Stimulated activated CD4-positive, alpha-beta T cell treated with anti-CD3 and anti-CD28 coated beads, Interleukin-12 subunit alpha, Interleukin-12 subunit beta, amount 100 ng/mL, for 48 hours (primary cell): ENCODE data around the gene UBE2V1.
"Not testable (repeated sequence)": the region's sequence is repeated elsewhere in the genome, so short reads cannot be mapped to it uniquely, and the experiment has no call there.

Experiments
- DNase-seq, 3 donors: peaks; one replicate each; pipeline ENCODE4 v3.0.0-alpha.2; 2020; ENCODE audit warnings: low read depth in 2 of 3, low spot score in 1 of 3

Gene UBE2V1

GRCh38 chr20:50097843-50098242, 15.1 kb downstream of the UBE2V1 start:
- no peak for DNase-seq

GRCh38 chr20:50096237-50096636, 16.7 kb downstream of the UBE2V1 start:
- DNase-seq = no peak

GRCh38 chr20:50095476-50096078, 17.4 kb downstream of the UBE2V1 start:
- no peak for DNase-seq

GRCh38 chr20:50094522-50094921, 18.4 kb downstream of the UBE2V1 start:
- no peak for DNase-seq

GRCh38 chr20:50093240-50093639, 19.7 kb downstream of the UBE2V1 start:
- no peak for DNase-seq

GRCh38 chr20:50092436-50092835, 20.5 kb downstream of the UBE2V1 start:
- no peak for DNase-seq

GRCh38 chr20:50089787-50090177, 23.2 kb downstream of the UBE2V1 start:
- no peak for DNase-seq

GRCh38 chr20:50089140-50089786, 23.7 kb downstream of the UBE2V1 start:
- no peak for DNase-seq

- DNase-seq = no peak
Measured at GRCh38 chr20:50088022-50088421, 24.9 kb downstream of the UBE2V1 start.

GRCh38 chr20:50085481-50086365, 27.2 kb downstream of the UBE2V1 start:
- peak in 1 of 3 donors; percentile 20 for DNase-seq

- no peak for DNase-seq
Measured at GRCh38 chr20:50085146-50085480, 27.8 kb downstream of the UBE2V1 start.

- no peak for DNase-seq
Measured at GRCh38 chr20:50083034-50083433, 29.9 kb downstream of the UBE2V1 start.

- DNase-seq = not testable (repeated sequence)
Measured at GRCh38 chr20:50082056-50082455, 30.9 kb downstream of the UBE2V1 start.

- DNase-seq = no peak
Measured at GRCh38 chr20:50077818-50078601, 34.9 kb downstream of the UBE2V1 start.

GRCh38 chr20:50073500-50073899, 39.5 kb downstream of the UBE2V1 start:
- no peak for DNase-seq

- DNase-seq = peak; percentile 81 to 96 (median 87)
Measured at GRCh38 chr20:50071039-50071888, 41.7 kb downstream of the UBE2V1 start.

GRCh38 chr20:50070361-50070760, 42.6 kb downstream of the UBE2V1 start:
- DNase-seq = no peak

- DNase-seq = no peak
Measured at GRCh38 chr20:50068041-50068651, 44.8 kb downstream of the UBE2V1 start.

- DNase-seq = no peak
Measured at GRCh38 chr20:50067461-50067860, 45.5 kb downstream of the UBE2V1 start.

- DNase-seq = no peak
Measured at GRCh38 chr20:50067018-50067417, 45.9 kb downstream of the UBE2V1 start.
